Liver (tissue), 9 donors: ENCODE data around the gene KCNIP4. TPM values are rescaled to one million over a fixed set of nuclear protein-coding genes. Genes with fewer than 3 reads are reported as not detected.

Experiments
- DNase-seq: peaks from one replicate; pipeline ENCODE4 v3.0.0-alpha.2; 2017; ENCODE audit warnings: low spot score
- H3K27ac ChIP-seq, 2 donors: one replicate each; pipeline ENCODE4 v1.7.0; 2013; ENCODE audit warnings: inconsistent platforms in 2 of 2, low read length in 2 of 2, control low read depth in 1 of 2, low read depth in 1 of 2, mild to moderate bottlenecking in 1 of 2
- H3K27me3 ChIP-seq, 4 donors: one replicate each; pipeline versions ENCODE4 v1.6.1 to v1.7.0; 2013; ENCODE audit warnings: low read length in 3 of 4, inconsistent platforms in 1 of 4, mild to moderate bottlenecking in 1 of 4, moderate library complexity in 1 of 4; ENCODE audit not compliant: control insufficient read depth in 4 of 4, insufficient read depth in 4 of 4
- H3K36me3 ChIP-seq, 4 donors: one replicate each; pipeline versions ENCODE4 v1.6.1 to v1.7.0; 2013; ENCODE audit warnings: low read length in 3 of 4, mild to moderate bottlenecking in 3 of 4, low read depth in 1 of 4, moderate library complexity in 1 of 4; ENCODE audit not compliant: control insufficient read depth in 4 of 4, insufficient read depth in 3 of 4
- H3K4me1 ChIP-seq, 4 donors: one replicate each; pipeline versions ENCODE4 v1.6.1 to v1.7.0; 2013; ENCODE audit warnings: low read length in 3 of 4, mild to moderate bottlenecking in 3 of 4, moderate library complexity in 1 of 4; ENCODE audit not compliant: control insufficient read depth in 4 of 4, insufficient read depth in 4 of 4
- H3K4me3 ChIP-seq, 3 donors: one replicate each; pipeline versions ENCODE4 v1.6.1 to v1.7.0; 2013; ENCODE audit warnings: low read length in 3 of 3, control low read depth in 1 of 3, low read depth in 1 of 3, mild to moderate bottlenecking in 1 of 3
- H3K9ac ChIP-seq, 2 donors: one replicate each; pipeline ENCODE4 v1.7.0; 2013; ENCODE audit warnings: low read length in 2 of 2, mild to moderate bottlenecking in 2 of 2, moderate library complexity in 2 of 2, control low read depth in 1 of 2, low read depth in 1 of 2
- H3K9me3 ChIP-seq, 4 donors: one replicate each; pipeline versions ENCODE4 v1.6.1 to v1.7.0; 2013; ENCODE audit warnings: low read length in 3 of 4; ENCODE audit not compliant: control insufficient read depth in 4 of 4
- EGR1 ChIP-seq, 2 donors: IDR thresholded peaks; 2 replicates each; pipeline ENCODE4 v1.6.1; 2016 to 2018; ENCODE audit warnings: antibody characterized with exemption in 2 of 2, low read depth in 2 of 2
- FOXA1 ChIP-seq: IDR thresholded peaks from 2 replicates; pipeline ENCODE4 v1.6.1; 2016; ENCODE audit warnings: antibody characterized with exemption
- FOXA2 ChIP-seq: IDR thresholded peaks from 2 replicates; pipeline ENCODE4 v1.6.1; 2016; ENCODE audit warnings: antibody characterized with exemption
- GABPA ChIP-seq, 2 donors: IDR thresholded peaks in 1 of 2; conservative IDR thresholded peaks in 1 of 2; 2 replicates each; pipeline ENCODE4 v1.6.1; 2016; ENCODE audit warnings: antibody characterized with exemption in 2 of 2, mild to moderate bottlenecking in 1 of 2, moderate library complexity in 1 of 2
- HNF4A ChIP-seq, 2 donors: conservative IDR thresholded peaks; 2 replicates each; pipeline ENCODE4 v1.6.1; 2016; ENCODE audit warnings: antibody characterized with exemption in 2 of 2, mild to moderate bottlenecking in 2 of 2
- HNF4G ChIP-seq: IDR thresholded peaks from 2 replicates; pipeline ENCODE4 v1.6.1; 2016; ENCODE audit warnings: antibody characterized with exemption
- NR2F2 ChIP-seq: IDR thresholded peaks from 2 replicates; pipeline ENCODE4 v1.6.1; 2016; ENCODE audit warnings: antibody characterized with exemption
- RAD21 ChIP-seq, 2 donors: IDR thresholded peaks; 2 replicates each; pipeline ENCODE4 v1.6.1; 2016; ENCODE audit warnings: antibody characterized with exemption in 2 of 2, mild to moderate bottlenecking in 2 of 2
- RXRA ChIP-seq, 2 donors: IDR thresholded peaks; 2 replicates each; pipeline ENCODE4 v1.6.1; 2017 to 2018; ENCODE audit warnings: antibody characterized with exemption in 2 of 2, mild to moderate bottlenecking in 1 of 2
- SP1 ChIP-seq: IDR thresholded peaks from 2 replicates; pipeline ENCODE4 v1.6.1; 2018; ENCODE audit warnings: antibody characterized with exemption, mild to moderate bottlenecking
- TAF1 ChIP-seq: conservative IDR thresholded peaks from 2 replicates; pipeline ENCODE4 v1.6.1; 2016; ENCODE audit warnings: antibody characterized with exemption, mild to moderate bottlenecking
- YY1 ChIP-seq: IDR thresholded peaks from 2 replicates; pipeline ENCODE4 v1.6.1; 2016; ENCODE audit warnings: antibody characterized with exemption, mild to moderate bottlenecking
- WGBS: extraction: QIAGEN DNeasy Blood & Tissue Kit; methylation state at CpG from one replicate; pipeline ENCODE4 v1.1.7; 2013; 5-methylcytosine and 5-hydroxymethylcytosine counted together
- polyA plus RNA-seq, 2 donors: library from polyadenylated mRNA; stranded (reverse) in 1 of 2; unstranded in 1 of 2; fragments of 200-250 nt in 1 of 2; fragments of >200 nt in 1 of 2; fragmentation: Nextera tagmentation in 1 of 2; extraction: Ambion mirVana in 1 of 2; gene quantifications; one replicate each; pipeline versions ENCODE4 v1.2.1 to v1.2.3, GENCODE V29; 2013 to 2015
- total RNA-seq, 2 donors: library from RNA; depleted of rRNA; stranded (reverse); fragments of >200 nt; gene quantifications; one replicate each; pipeline ENCODE4 v1.2.3, GENCODE V29; 2014
- TF ChIP-seq, protein P1 (sequence below): IDR thresholded peaks from 2 replicates; pipeline ENCODE4 v1.6.1; 2016; ENCODE audit warnings: antibody characterized with exemption
- TF ChIP-seq, protein P2 (sequence below): fragments of 150-350 bp; IDR thresholded peaks from 2 replicates; pipeline ENCODE4 v1.5.1; 2017; ENCODE audit warnings: improper control_type of control experiment, low read depth, low read length; ENCODE audit not compliant: missing input control
- TF ChIP-seq, protein P3 (sequence below): IDR thresholded peaks from 2 replicates; pipeline ENCODE4 v1.6.1; 2016; ENCODE audit warnings: antibody characterized with exemption, mild to moderate bottlenecking
- TF ChIP-seq, protein P4 (sequence below): IDR thresholded peaks from 2 replicates; pipeline ENCODE4 v1.6.1; 2016; ENCODE audit warnings: antibody characterized with exemption
- TF ChIP-seq, protein P5 (sequence below): IDR thresholded peaks from 2 replicates; pipeline ENCODE4 v1.6.1; 2016; ENCODE audit warnings: antibody characterized with exemption
- donor health status: healthy.
- donor health status: healthy.
- donor health status: healthy.
- donor health status: healthy.
- donor health status: healthy.

KCNIP4 gene
- total and polyA plus RNA-seq, 4 donors: 0.08 to 0.14 TPM; not detected in 2

DNA sequence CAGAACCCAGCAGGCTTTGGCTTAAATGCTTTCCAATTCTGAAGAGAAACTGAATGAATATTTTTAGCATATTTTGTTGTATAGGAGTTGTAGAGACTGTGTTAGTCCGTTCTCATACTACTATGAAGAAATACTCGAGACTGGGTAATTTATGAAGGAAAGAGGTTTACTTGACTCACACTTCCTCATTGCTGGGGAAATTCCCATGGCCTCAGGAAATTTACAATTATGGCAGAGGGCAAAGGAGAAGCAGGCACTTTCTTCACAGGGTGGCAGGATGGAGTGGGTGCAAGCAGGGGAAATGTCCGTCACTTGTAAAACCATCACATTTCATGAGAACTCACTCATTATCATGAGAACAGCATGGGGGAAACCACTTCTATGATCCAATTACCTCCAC lies 956.6 kb downstream of the KCNIP4 start:
- Histone ChIP-seq H3K4me3 (no peak overlapping the region), H3K9ac (no peak overlapping the region), H3K36me3 (no peaks in the 10 kb centered on the region), H3K4me1 (no peaks in the 10 kb centered on the region), H3K9me3 (peaks cover 0 to 3% (median 0%) of the 10 kb centered on the region in 4 donors), H3K27me3 (no peaks in the 10 kb centered on the region), H3K27ac (no peak overlapping the region)
- no peak for DNase-seq
- WGBS: 70% methylated on average over 3 of the region's 3 CpGs
- TF ChIP-seq YY1 (no peak), GABPA (IDR thresholded peaks at IDR 0.05 in 1 of 2, conservative IDR thresholded peaks at IDR 0.05 in 1 of 2) (no peak), RAD21 (IDR thresholded peaks at IDR 0.05) (no peak), FOXA1 (no peak), FOXA2 (no peak), SP1 (no peak), NR2F2 (no peak), RXRA (IDR thresholded peaks at IDR 0.05) (no peak), HNF4A (conservative IDR thresholded peaks at IDR 0.05) (no peak), HNF4G (no peak), EGR1 (IDR thresholded peaks at IDR 0.05; ENCODE audit: low read depth in 2 of 2) (no peak)
- TF ChIP-seq, protein P1, sequence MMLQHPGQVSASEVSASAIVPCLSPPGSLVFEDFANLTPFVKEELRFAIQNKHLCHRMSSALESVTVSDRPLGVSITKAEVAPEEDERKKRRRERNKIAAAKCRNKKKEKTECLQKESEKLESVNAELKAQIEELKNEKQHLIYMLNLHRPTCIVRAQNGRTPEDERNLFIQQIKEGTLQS: no peak
- TF ChIP-seq, protein P2, sequence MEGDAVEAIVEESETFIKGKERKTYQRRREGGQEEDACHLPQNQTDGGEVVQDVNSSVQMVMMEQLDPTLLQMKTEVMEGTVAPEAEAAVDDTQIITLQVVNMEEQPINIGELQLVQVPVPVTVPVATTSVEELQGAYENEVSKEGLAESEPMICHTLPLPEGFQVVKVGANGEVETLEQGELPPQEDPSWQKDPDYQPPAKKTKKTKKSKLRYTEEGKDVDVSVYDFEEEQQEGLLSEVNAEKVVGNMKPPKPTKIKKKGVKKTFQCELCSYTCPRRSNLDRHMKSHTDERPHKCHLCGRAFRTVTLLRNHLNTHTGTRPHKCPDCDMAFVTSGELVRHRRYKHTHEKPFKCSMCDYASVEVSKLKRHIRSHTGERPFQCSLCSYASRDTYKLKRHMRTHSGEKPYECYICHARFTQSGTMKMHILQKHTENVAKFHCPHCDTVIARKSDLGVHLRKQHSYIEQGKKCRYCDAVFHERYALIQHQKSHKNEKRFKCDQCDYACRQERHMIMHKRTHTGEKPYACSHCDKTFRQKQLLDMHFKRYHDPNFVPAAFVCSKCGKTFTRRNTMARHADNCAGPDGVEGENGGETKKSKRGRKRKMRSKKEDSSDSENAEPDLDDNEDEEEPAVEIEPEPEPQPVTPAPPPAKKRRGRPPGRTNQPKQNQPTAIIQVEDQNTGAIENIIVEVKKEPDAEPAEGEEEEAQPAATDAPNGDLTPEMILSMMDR: no peak
- TF ChIP-seq, protein P3, sequence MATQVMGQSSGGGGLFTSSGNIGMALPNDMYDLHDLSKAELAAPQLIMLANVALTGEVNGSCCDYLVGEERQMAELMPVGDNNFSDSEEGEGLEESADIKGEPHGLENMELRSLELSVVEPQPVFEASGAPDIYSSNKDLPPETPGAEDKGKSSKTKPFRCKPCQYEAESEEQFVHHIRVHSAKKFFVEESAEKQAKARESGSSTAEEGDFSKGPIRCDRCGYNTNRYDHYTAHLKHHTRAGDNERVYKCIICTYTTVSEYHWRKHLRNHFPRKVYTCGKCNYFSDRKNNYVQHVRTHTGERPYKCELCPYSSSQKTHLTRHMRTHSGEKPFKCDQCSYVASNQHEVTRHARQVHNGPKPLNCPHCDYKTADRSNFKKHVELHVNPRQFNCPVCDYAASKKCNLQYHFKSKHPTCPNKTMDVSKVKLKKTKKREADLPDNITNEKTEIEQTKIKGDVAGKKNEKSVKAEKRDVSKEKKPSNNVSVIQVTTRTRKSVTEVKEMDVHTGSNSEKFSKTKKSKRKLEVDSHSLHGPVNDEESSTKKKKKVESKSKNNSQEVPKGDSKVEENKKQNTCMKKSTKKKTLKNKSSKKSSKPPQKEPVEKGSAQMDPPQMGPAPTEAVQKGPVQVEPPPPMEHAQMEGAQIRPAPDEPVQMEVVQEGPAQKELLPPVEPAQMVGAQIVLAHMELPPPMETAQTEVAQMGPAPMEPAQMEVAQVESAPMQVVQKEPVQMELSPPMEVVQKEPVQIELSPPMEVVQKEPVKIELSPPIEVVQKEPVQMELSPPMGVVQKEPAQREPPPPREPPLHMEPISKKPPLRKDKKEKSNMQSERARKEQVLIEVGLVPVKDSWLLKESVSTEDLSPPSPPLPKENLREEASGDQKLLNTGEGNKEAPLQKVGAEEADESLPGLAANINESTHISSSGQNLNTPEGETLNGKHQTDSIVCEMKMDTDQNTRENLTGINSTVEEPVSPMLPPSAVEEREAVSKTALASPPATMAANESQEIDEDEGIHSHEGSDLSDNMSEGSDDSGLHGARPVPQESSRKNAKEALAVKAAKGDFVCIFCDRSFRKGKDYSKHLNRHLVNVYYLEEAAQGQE: no peak
- TF ChIP-seq, protein P4, sequence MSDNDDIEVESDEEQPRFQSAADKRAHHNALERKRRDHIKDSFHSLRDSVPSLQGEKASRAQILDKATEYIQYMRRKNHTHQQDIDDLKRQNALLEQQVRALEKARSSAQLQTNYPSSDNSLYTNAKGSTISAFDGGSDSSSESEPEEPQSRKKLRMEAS: no peak

DNA sequence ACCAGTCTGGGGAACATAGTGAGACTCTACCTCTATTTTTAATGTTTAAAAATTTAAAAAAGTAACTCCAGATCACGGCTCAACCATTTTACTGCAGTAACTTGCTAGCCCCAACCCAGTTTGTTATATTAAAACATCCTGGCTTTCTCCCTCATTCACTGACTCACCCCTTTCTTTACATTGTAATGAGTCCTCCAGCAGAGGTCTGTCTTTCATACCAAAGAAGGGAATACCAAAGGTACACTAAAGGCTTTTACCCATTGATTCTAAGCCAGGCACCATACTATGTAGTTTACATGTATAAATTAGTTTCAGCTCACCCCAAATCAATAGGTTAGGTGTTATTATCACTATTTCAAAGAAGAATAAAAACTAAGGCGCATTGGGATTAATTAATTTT lies 961.4 kb downstream of the KCNIP4 start:
- 73% methylated on average over 2 of the region's 2 CpGs for WGBS
- Histone ChIP-seq H3K4me1 (no peaks in the 10 kb centered on the region), H3K36me3 (no peaks in the 10 kb centered on the region), H3K4me3 (no peak overlapping the region), H3K9me3 (no peaks in the 10 kb centered on the region), H3K9ac (no peak overlapping the region), H3K27ac (no peak overlapping the region), H3K27me3 (peaks cover 0 to 7% (median 2%) of the 10 kb centered on the region in 4 donors)
- DNase-seq: no peak
- TF ChIP-seq, protein P1: no peak
- TF ChIP-seq YY1 (no peak), SP1 (no peak), HNF4G (no peak), HNF4A (conservative IDR thresholded peaks at IDR 0.05) (no peak), EGR1 (IDR thresholded peaks at IDR 0.05; ENCODE audit: low read depth in 2 of 2) (no peak), FOXA1 (no peak), TAF1 (no peak), FOXA2 (no peak), RAD21 (IDR thresholded peaks at IDR 0.05) (no peak), RXRA (IDR thresholded peaks at IDR 0.05) (no peak)
- TF ChIP-seq, protein P2: no peak
- TF ChIP-seq, protein P5, sequence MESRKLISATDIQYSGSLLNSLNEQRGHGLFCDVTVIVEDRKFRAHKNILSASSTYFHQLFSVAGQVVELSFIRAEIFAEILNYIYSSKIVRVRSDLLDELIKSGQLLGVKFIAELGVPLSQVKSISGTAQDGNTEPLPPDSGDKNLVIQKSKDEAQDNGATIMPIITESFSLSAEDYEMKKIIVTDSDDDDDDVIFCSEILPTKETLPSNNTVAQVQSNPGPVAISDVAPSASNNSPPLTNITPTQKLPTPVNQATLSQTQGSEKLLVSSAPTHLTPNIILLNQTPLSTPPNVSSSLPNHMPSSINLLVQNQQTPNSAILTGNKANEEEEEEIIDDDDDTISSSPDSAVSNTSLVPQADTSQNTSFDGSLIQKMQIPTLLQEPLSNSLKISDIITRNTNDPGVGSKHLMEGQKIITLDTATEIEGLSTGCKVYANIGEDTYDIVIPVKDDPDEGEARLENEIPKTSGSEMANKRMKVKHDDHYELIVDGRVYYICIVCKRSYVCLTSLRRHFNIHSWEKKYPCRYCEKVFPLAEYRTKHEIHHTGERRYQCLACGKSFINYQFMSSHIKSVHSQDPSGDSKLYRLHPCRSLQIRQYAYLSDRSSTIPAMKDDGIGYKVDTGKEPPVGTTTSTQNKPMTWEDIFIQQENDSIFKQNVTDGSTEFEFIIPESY: no peak
- TF ChIP-seq, protein P3: no peak
